Activated effector memory CD4-positive, alpha-beta T cell treated with Interleukin-2 at 50 U/mL for 16 hours (primary cell): ENCODE measurements around the gene SMYD1.
"Not testable (repeated sequence)": the region's sequence is repeated elsewhere in the genome, so short reads cannot be mapped to it uniquely, and the experiment has no call there.

ENCODE experiments used
- DNase-seq: peaks from one replicate; pipeline ENCODE4 v3.0.0-alpha.2; 2020

SMYD1 gene

DNA sequence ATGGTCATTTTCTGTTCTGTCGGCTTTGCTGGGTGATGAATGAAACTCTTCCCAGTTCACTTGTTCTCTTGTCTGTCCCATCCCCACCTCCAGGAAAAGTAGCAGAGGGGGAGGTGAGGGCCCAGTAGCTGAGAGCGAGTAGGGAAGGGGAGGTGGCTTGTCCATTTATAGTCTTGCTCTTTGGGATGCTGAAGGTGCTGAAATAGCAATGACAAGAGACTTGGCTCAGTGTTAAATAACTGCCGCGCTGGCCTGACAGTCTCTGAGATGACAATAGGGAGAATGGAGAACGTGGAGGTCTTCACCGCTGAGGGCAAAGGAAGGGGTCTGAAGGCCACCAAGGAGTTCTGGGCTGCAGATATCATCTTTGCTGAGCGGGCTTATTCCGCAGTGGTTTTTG, at the start of gene SMYD1:
Gene SMYD1 (plus strand): TSS at position 228 of the 400 bp plus-strand sequence. CDS start 40 bp downstream, at position 268.
- DNase-seq = no peak

DNA sequence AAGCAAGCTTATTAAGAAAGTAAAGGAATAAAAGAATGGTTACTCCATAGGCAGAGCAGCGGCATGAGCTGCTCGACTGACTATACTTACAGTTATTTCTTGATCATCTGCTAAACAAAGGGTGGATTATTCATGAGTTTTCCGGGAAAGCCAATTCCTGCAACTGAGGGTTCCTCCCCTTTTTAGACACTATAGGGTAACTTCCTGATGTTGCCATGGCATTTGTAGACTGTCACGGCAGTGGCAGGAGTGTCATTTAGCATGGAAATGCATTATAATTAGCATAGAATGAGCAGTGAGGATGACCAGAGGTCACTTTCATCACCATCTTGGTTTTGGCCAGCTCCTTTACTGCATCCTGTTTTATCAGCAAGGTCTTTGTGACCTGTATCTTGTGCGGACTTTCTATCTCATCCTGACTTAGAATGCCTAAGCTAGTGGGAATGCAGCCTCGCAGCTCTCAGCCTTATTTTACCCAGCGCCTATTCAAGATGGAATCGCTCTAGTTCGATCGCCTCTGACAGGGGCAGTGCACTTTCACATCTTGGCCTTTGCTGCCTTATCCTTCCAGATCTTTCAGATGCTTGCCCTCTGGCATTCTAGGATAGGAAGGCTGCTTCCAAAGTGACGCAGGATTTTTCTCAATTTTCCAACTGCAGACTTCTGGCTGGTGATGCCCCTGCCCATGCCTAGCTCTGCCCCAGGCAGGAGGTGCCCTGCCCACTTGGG, 49.4 kb upstream of the SMYD1 start:
- DNase-seq = not testable (repeated sequence)

DNA sequence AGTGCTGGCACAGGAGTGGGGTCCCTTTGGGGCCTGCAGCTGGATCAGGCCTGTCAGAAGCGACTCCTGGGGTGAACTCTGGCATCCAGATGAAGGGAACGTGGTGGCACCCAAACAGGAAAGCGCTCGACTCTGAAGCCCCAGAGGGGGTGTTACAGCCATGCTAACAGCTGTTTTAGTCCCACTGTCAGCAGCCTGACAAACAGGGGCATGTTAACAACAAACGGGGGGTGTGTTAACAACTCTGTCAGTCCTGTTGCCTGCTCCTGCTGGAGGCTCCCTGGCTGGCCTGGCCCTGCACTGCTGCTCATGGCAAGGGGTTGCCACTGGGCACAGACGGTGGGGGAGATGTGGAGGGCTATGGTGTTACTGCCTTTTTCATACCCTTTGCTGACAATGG, 48.7 kb upstream of the SMYD1 start:
- DNase-seq = no peak

DNA sequence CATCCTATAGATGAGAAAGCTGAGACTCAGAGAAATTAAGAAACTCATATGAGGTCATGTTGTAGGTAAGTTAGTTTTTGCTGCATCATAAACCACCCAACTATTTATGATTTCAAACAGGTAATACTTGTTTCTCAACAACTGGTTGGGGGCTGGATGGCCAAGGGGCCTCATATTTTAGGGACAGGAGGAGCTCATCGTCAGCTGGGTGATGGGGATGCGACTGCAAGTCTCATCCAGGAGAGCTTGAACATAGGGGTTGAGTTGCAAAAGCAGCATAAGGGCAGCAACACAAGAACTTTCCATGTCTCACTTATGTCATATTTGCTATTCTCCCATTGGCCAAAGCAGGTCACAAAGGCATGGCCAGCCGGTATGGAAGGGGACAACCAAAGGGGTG, 47.6 kb upstream of the SMYD1 start:
- no peak for DNase-seq

DNA sequence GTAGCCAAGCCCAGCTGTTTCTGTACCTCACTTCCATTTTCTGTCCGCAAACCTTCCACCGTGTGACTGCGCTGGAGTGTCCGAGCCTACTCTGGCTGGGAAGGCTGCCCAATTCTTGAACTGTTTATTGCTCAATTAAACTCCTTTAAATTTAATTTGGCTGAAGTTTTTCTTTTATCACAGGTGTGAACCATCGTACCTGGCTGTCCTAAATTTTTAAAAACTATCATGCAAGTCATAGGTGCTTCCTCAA, 45.0 kb upstream of the SMYD1 start:
- DNase-seq = no peak

DNA sequence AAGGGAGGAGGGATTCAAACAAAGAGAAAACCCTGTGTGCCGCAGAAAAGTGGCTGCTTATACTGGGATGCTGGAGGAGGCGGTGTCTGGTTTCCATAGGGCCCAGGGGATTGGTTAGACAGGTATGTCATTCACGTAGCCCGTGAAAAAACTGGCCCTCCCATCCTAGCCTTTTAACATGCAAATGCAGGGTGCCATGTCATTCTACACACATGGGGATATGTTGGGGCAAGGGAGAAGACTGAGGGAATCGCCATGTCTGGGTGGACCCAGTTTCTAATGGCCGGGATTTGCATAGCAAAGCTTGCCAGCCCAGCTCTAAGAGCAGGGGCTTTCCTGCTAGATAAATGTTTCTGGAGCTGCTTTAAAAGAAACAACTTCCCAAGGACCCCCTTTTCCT, 43.1 kb upstream of the SMYD1 start:
- no peak for DNase-seq

DNA sequence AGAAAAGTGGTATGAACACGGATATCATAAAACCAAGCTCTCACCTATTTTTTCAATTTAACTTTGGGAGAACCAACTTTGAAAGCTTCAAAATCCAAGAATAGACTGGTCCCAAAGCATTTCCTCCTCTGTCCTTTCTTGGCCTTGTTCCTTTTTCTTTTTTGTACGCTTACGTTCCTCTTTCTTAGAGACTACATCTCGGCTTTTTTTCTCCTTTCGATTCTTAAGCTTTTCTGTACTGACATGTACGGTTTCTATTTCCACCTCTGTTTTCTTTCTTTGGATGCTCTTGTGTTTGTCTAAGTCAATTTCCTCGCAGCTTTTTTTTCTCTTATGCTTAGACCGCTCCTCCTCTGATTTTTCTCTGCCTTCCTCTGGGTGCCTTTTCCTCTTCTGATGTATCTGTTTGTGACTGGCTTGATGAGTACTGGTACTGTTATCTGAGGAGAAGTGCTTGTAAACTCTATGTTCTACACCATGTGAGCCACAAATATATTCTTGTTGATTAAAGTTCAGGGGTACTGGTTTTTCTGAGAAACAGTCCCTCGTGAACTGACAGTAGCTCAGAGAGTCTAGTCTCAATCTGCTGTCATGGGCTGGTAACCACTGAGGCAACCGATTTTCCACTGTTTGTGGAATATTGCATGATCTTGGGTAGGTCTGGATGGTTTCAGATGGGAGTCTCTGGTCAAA, 39.8 kb upstream of the SMYD1 start:
- DNase-seq = no peak

DNA sequence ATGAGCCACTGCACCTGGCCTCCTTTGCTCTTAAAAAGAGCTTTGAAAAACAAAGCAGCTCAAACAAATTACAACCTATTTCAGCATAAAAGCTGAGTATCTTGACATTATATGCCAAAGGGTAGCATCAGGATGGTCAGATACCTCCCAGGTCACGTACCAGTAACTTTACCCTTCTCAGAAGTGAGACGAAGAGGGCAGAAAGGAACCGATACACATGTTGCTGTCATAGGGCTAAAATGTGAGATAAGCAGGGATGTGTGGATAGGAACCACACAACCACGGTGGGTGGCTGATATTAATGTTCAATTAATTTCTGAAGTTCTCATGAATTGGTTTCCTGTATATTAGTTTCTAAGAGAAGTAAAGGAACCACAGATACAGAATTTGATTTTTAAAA, 38.7 kb upstream of the SMYD1 start:
- no peak for DNase-seq

DNA sequence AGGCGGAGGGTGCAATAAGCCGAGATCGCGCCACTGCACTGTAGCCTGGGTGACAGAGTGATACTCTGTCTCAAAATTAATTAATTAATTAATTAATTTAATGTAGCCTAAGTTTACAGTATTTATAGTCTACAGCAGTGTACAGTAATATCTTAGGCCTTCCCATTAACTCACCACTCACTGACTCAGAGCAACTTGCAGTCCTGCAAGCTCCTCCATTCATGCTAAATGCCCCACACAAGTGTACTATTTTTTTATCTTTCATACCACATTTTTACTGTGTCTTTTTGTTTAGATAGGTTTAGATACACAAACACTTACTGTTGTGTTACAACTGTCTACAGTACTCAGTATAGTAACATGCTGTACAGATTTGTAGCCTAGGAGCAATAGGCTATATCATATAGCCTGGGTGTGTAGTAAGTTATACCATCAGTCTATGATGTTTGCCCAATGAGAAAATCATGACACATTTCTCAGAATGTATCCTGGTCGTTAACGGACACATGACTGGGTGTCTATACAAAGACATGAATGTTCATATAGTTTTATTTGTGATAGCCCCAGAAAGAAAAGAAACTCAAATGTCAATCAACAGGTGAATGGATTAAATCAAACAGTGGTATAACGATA, 35.4 kb upstream of the SMYD1 start:
- no peak for DNase-seq

DNA sequence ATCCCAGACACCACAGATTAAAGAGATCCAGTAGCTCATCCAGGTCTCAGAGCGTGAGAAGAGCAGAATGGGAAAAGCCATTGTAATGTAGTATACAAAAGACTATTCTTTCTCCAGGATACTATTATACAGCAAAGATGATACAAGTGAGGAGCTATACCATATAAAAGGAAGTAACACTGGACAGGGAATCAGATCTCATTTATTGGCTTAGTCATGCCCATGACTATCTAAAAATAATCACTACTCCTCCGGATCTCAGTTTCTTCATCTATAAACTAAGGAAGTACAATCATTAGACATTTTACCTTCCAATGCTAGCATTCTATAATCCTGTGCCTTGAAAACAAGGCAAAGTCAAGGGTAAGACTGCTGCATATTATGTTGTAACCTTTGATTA, 31.4 kb upstream of the SMYD1 start:
- DNase-seq = no peak

DNA sequence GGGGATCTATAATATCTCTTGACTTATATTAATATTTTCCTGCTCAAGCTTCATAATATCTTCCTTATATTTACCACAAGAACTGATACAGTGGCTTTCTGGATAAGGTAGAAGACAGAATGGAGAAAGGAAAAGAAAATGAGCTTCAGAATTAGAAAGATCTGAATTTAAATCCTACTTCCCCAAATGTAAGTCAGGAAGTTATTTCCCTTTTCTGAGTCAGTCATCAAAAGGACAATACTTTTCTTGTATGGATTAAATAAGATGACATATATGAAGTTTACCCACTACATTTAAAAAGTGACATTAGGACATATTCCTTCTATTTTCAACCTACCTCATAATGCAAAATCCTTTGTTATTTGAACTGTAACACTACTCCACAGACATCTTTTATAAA, 31.0 kb upstream of the SMYD1 start:
- no peak for DNase-seq

DNA sequence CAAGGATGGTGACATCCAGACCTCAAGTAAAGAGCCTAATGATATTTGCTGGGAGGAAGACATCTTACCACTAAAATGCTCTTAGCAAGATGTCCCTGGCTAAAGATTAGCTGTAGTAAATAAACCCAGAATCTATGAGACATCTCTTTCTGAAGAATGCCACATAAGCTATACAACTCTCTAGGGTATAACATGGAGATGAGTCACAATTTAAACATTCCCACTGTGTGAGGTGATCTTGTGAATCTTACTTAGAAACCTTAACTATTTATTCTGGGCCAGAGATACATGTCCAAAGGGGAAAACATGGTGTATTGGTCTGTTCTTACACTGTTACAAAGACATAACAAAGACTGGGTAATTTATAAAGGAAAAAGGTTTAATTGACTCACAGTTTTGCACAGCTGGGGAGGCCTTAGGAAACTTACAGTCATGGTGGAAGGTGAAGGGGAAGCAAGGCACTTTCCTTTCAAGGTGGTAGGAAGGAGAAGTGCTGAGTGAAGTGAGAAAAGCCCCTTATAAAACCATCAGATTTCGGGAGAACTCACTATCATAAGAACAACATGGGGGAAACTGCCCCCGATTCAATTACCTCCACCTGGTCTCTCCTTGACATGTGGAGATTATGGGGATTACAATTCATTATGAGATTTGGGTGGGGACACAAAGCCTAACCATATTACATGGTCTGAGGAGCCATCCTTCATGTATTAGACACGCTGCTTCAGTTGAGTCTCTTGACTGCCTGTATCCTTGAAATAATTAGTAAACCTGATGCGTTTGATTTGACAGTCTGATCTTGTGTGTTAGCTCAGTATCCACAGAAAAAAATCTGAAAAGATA, 29.1 kb upstream of the SMYD1 start:
- DNase-seq = no peak

DNA sequence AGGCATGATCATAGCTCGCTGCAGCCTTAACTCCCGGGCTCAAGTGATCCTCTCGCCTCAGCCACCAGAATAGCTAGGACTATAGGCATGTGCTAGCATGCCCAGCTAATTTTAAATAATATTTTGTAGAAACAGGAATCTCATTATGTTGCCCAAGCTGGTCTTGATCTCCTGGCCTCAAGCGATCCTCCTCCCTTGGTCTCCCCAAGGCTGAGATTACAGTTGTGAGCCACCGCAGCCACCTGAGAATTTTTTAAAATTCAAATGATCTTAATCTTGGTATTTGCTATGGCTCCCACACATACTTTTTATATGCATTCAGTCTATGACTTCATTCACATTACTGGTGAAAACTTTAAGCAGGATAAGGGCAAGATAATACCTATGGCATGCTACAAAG, 25.1 kb upstream of the SMYD1 start:
- DNase-seq = no peak

DNA sequence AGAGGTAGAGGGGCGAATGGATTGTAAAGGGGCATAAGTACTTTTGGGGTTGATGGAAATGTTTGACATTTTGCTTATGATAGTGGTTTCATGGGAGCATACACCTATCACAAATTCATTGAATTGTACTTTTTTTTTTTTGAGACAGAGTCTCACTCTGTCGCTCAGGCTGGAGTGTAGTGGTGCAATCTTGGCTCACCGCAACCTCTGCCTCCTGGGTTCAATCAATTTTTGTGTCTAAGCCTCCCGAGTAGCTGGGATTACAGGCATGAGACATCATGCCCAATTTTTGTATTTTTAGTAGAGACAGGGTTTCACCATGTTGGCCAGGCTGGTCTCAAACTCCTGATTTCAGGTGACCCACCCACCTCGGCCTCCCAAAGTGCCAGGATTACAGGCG, 22.1 kb upstream of the SMYD1 start:
- DNase-seq = not testable (repeated sequence)

DNA sequence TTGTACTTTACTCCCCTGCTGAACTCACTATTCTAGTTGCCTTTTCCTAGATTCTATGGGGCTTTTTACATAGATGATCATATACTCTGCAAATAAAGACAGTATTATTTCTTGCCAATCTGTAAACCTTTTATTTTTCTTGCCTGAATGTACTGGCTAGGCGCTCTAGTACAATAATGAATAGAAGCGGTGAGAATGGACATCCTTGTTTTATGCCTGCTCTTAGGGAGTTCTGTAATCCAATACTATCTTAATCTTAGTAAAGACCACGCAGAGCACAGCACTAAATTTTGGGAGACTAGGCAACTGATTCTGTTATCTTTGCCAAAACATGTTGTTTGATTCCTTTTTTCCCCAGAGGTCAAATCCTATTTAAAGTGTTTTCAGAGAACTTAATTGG, 19.1 kb upstream of the SMYD1 start:
- DNase-seq = no peak

DNA sequence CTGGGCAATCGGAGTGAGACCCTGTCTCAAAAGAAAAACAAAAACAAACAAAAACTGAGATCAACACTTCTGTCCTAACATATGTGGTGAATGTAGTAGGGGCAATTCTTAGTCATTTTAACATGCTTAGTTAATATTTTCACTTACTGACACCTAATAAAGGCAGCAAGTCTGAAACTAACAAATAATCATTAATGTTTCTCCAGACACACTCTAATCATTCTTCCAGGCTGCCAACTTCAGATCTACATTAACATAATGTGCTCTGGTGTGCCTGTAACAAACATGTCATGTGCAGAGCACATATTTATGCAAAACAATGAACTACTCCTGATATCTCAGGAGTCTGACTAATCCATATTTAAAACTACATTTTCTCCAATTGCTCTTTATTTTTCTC, 18.0 kb upstream of the SMYD1 start:
- DNase-seq = no peak

DNA sequence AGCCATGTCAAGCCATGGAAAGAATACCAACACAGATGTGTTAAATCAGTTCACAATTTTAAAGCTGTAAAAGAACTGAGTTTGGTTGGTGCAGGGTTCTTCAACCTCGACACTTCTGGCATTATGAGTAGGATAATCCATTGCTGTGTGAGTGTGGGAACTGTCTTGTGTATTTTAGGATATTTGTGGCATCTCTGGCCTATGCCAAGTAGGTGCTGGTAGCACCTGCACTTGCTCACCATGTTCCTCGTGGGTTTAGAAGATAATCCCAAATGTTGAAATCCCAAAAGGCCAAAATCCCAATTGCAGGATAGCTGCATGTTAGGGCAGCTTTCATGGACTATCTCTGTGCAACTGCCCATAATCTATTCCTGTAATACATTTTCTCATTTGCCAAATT, 15.8 kb upstream of the SMYD1 start:
- no peak for DNase-seq

DNA sequence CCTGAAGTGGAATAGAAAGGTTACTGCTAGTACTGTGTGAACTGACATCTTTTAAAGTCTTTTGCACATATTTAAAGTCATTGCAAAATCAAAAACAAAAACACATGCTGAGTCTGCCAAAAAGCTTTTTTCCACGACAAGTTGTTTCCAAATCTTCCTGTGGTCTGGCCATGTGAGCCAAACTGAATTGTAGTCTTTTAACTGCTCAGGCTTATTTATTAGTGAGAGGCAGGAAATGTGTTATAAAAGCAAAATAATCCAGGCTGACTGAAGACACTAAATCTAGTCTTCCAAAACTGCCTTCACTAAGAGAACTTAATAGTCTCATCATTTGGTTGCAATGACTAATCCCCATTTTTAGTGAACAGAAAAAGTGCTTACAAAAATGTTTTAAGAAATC, 14.3 kb upstream of the SMYD1 start:
- no peak for DNase-seq

DNA sequence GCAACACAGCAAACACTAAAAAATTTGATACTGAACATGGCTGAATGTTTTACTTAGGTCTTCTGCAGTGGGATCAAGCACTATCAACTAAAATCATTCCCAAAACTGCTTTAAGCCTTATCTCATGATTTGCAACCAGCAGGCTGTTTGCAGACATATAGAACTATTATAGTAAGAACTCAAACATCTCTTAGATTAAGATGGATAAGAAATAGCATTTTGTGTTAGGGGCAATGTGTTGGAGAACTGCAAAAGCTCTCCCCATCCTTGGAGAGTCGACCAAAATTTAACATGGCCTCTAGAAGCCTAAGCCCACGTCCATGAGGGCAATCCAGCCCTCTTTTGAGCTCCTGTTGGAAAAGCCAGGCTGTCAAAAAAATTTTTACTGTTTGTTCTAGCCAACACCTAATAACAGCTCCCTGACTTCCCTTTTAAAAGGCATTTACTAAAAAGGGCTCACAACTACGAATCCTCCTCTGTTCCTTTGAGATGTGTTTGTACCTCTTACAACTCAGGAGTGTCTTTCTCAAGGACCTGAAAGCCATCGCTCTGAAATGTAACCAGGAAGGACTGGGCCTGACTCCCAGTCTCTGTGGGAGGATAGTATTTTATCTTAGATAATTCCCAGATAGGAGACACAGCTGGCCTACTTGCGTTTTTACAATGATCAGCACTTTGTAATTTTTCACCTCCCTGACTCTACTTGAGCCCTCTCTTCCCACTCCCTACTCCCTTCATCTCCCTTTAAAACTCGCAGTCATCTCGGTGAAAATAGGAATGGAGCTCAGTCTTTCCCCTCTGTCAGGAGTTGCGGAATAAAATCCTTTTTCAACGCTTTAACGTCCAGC, 13.5 kb upstream of the SMYD1 start:
- no peak for DNase-seq

DNA sequence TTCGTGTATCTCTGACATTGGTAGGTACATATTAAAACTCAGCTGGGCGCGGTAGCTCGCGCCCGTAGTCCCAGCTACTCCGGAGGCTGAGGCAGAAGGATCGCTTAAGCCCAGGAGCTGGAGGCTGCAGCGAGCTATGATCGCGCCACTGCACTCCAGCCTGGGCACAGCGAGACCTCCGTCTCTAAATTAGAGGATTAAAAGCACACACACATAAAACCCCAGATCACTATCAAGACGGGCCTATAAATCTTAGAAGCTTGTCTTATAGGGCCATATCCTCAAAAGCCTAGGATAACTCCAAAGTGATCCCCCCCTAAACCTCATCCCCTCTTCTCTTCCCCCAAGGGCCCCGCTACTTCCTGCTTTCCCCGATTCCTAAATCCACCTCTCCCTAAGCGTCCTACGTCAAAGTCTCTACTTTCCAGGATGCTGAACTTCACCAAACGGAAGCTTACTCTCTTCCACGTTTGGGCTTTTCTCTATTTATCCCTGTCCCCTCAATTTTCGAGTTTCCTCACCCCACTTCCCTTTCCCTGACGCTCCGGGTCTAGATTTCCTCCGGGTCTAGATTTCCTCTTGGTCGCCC, 12.7 kb upstream of the SMYD1 start:
- DNase-seq = no peak

DNA sequence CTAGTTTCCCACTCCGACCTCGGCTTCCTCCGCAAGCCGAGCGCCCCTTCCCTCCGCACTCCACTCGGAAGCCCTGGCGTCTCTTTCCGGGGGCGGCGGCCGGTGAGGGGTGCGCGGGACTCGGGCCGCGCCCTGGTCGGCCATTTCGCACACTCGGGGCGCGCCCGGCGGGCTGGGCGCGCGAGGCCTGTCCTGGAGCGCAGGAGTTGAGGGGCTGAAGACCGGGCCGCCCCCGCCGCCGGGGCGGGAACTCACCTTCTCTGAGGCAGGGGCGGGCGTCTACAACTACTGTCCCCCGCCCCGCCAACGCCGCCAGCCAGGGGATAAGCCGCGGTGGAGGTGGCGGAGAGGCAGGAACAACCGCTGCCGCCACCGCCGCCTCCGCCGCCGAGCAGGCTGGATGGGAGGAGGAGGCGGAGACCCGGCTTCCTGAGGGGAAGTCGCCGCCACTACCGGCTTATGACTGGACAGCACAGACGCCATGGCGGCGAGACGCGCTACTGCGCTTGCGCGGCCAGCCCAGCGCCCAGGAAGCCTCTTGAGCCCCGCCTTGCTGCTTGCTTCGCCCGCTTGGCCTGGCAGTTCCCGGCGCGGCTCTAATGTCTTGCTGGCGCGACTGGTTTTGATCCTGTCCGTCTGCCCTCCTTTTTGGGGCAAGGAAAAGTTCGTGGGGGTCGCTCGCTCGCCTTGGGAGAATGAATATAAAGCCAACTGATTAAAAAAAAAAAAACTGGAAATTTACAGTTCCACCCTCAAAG, 12.1 kb upstream of the SMYD1 start, which contains the start of gene KRCC1:
Gene KRCC1 (minus strand): TSS at position 413 of the 758 bp plus-strand sequence. CDS start 27,220 bp downstream, outside the sequence.
- DNase-seq = peak; percentile 92
